GM18498 (cell line): ENCODE results near the gene ESF1.
A peak's percentile ranks its signal among the peaks of the same experiment; 100 is the strongest.
"Not testable (repeated sequence)": the region's sequence is repeated elsewhere in the genome, so short reads cannot be mapped to it uniquely, and the experiment has no call there.

Experiments used
- ATAC-seq: cut with Tn5 transposase; IDR thresholded peaks from one replicate; pipeline ENCODE4 v1.9.1; 2021; ENCODE audit warnings: mild to moderate bottlenecking, moderate library complexity; ENCODE audit not compliant: unreplicated experiment

ESF1 gene

DNA sequence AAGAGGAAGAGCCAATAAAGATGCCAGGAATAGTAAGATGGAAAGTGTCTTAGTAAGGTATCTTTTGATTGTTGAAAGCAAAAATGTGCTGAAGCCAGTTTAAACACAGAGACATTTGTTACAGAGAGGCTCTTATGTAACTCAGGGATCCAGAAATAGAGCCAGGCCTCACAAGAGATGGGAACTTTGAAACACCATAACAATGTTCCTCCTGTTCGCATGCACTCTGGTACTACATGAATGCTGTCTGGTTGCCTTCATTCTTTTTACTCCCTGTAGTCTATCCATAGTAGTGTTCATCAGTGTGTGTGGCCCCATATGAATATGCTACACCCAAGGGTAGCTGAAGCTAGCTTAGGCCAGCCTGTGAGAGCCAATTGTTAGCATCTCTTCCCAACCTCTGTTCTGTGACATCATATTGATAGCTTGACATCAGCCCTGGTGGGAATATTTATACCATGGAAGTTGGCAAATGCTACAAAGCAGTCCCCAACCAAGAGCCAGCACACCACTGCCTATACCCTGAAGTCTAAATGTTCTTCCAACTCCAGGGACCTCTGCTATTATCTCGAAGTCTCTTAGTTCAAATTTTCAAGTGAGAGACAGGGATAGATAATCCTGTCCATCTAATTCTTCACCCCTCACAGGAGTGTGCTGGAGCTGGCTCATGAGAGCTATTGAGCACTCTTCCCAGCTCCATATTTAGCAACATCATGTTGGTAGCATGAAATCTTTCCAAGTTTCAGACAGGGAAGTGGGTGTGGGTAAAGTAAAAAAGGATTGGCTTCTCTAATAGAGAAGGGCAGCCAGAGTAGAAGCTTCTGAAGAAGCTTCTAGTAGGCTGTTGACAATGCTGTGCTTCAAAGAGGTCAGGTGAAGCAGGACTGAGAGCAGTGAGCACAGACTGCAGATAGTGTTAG, 7.1 kb upstream of the ESF1 start:
- ATAC-seq = no peak

DNA sequence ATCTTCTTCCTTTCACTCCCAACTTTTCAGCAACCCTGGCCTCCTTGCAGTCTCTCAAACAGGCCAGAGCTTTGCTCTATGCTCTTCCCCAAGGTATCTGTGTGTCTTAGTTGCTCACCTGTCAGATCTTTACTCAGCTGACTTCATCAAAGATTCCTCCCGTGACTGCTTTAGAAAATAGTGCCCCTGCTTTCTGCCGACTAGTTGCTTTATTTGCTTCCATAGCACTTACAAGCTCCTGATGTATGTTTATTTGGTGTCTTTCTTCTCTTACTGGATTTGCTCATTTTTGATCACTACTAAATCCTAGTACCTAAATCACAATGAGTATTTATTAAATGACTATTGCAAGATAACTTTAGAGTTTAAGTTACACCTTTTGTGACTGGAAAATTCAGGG, 6.0 kb upstream of the ESF1 start:
- ATAC-seq = no peak

DNA sequence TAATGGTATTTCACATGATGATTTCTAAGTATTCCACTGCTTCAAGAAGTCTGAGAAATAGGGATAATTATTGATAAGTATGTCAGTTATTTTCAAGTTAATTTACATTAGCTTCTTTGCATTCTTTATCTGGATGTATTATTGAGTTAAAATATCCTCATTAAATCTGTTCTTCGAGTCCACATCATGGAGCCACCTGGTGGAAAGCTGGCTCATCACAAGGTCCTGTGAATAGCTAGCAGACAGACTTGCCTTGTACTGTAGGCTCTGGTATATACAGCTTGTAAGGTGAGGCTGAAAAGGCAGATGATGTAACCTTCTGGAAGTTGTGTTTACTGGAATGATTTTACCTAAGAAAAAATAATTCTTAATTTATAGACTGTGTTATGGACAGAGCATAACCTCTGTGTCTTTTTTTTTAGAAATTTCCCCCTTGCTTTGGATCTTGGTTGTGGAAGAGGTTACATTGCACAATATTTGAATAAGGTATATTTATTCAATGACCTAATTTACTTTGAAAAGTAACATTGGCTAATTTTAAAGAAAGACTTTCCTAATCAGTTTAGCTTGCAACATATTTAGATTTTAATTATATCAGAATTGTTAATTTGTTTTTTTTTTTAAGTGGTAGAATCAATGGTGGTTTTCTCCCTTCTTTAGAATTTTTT, 3.6 kb upstream of the ESF1 start:
- ATAC-seq = peak; percentile 38

DNA sequence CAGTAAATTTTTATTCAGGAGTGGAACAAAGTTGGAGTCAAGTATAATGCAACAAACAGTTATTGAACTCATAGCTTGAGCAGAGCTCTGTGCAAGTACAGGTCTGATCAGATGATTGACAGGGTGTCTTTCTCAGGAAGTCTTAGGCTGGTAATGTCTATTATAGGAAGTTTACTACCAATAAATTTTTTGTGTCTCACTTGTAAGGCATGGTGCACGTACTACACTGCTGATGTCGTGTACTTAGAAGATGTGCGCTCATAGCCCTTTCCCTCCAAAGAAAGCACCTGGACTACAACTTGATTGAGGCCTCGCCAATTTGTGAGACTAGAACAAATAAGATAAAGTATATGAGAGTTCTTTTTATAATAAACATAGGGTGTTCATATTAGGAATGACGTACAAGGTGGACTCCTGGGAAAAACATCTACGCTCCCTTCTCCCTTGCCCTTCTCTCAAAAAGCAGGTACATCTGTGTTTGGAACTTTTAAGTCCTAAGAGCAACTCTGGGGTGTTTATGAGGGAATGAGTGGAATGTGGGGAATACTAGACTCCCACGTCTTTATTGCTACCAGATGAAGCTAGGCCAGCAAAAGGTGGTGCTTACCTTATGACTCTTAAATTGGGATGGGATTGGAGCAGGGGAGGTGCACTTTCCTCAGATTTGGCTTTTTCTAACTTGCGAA, 1.6 kb upstream of the ESF1 start:
- ATAC-seq = no peak

DNA sequence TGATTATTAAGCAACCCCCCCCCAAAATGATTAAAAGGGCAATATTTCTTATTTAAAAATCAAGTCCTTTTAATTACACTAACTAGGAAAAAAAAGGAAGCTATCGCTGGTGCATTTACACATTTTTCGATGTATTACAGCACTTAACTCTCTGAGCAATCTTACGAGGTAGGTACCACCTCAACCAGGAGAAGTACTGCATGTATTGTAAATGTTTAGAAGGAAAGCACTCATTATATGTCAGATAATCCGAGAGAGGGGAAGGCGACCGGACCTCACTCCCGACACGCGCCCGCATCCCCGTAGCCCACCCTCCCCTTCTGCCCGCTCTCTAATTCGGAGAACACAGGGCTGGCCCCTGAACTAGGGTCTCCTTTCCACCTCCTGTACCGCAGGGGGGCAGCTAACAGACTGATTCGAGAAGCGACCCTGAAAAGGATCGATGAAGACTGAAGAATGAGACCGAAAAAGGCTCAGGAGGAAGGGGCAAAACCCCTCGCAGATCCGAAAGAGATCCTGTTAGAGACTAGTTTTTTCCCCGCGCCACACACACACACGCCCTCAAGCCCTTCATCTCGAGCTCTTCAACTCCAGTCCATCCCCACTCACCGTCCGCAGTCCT, 337 bp downstream of the ESF1 start:
- peak; percentile 16 for ATAC-seq

DNA sequence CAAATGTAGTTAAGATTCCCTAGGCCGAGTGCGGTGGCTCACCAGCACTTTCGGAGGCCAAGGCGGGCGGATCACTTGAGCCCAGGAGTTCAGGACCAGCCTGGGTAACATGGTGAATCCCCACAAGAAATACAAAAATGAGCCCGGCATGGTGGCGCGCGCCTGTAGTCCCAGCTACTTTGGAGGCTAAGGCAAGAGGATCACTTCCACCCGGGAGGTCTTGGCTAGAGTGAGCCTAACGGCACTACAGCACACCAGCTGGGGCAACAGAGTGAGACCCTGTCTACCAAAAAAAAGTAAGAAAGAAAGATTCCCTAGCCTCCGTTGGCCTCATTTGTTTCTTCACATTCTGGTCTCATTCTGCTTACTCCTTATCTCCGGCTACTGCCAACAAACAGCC, 1.2 kb downstream of the ESF1 start:
- no peak for ATAC-seq

DNA sequence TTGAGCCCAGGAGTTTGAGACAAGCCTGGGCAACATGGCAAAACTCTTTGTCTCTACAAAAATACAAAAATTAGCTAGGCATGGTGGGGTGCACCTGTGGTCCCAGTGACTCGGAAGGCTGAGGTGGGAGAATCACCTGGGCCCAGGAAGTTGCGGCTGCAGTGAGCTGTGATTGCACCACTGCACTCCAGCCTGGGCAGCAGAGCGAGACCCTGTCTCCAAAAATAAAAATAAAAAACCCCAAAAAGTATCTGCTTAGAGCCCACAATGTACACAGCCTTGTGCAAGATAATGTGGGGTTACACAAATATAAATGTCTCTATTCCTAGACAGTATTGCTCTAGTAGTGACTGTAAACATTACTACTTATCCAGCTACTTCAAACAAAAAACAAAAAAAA, 5.9 kb downstream of the ESF1 start:
- ATAC-seq = no peak

DNA sequence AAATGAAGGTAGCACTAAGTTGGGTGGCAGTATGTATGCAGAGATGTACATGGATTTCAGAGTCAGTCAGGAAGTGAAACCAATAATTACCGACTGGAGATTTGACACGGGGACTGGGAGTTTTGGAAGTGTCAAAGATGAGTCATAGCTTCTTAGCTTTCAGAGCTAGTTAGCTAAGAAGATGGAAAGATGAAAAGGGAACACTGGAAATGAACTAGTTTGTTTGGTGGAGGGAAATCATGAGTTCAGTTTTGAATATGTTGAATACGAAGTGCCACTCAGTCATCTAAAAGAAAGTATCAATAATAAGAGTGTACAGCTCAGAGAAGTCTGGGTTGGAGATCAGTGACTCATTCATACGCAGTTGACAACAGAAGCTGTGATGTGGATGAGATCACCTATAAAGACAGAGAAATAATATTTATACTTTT, 7.5 kb downstream of the ESF1 start:
- ATAC-seq = no peak

DNA sequence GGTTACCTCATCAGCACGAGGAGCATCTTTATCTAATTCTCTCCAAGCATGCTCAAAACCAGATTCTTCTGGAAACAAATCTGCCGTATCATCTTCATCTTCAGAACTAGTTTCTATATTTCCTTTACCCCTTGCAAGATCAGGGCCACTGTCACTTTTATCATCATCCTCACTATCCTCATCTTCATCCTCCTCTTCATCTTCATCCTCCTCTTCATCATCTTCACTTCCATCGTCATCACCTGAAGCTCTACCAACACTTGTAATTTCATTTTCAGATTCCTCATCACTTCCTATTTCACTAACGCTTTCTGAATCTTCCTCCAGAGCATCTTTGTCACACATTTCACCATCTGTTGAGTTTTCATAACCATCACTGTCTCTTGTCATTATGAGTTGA, 8.9 kb downstream of the ESF1 start:
- ATAC-seq = no peak

DNA sequence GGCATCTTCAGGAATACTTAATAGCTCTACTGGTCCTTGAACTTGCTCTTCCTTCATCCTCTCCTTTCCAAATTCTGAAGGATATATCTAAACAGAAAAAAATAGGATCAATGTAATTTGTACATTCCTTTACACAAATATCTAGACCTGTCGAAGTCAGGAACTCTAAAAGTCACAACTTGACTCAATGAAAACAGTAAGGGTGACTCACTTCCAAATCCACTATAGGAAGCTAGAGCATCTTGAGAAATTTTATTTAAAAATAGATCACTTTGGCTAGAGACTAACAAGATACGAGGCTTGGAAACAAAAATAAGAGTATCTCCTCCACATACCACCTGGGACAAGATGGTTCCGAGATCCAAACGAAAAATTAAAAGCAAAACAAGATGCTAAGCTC, 12.2 kb downstream of the ESF1 start:
- no peak for ATAC-seq

DNA sequence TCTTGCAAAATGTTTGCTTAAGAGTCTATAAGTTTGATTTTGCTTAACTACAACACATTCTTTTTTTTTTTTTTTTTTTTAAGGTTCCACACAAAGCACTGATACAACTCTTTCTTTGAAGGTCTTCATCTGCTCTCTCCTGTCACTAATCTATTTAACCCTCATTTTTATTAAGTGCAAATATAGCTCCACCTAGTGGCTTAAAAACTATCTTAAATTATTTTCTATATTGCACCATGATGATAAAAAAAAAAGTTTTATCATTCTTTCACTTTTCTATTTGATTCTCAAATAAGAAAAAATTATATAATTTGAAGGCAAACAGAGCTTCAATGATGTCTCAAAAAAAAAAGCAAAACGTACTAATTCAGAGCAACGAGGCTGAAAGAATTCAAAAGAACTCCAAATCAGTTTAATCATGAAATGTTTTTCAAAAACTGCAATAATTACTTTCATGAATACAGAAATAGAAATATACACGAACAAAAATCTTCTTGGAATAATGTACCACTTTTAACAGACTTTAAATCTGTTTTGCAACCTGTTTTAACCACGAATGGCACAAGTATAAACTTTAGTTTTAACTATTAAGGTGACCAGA, 12.8 kb downstream of the ESF1 start:
- ATAC-seq = peak; percentile 53

DNA sequence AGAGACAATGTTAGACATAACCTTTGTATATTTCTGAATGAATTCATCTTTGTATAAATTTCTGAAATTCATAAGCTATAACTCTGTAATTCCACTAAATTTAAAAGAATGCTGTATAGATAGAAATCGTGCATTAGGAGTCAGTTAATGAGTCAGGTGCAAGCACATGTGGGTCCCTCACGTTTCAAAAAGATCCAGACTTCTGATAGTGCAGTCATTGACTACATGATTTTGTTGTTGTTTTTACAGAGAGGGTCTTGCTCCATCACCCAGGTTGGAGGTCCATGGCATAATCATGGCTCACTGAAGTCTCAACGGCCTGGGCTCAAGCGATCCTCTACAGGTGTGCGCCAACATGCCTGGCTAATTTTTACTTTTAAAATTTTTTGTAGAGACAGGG, 14.6 kb downstream of the ESF1 start:
- ATAC-seq = no peak

DNA sequence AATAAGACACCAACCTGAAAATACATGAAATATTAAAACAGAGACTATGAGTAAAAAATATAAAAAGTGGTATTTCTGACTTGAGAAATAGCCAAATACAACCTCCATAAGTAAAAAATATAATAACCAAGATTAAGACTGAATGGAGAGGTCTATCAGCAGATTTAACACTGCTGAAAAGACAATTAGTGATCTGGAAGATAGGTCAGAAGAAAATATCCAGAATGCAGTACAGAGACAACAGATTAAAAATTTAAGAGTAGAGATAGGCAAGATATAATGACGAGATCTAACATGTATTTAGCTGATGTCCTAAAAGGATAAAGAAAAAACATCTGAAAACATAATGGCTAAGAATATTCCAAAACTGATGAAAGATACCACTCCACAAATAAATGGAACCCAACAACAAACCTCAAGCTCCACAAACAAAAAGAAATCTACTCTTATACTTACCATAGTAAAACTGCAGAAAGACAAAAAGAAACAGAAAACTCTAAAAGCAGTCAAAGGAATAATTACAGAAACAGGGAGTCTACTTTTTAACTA, 18.8 kb downstream of the ESF1 start:
- no peak for ATAC-seq

DNA sequence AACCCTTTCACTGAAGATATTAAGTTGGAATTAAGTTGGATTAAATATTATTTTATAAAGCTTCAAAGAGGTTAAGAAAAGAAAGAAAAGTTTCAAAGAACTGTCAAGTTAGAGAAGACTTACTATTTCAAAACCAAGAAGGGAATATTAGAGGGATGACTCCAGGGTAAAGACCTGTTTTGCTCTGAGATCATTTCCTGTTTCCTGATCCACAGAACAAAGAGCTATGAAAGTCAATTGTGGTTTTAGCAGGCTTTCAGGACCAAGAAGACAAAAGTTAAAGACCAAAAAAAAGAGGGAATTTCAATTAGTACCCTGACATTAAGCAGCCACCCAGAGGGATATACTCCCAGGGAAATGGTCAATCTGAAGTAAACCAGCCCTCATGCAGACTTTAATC, 19.4 kb downstream of the ESF1 start:
- ATAC-seq = no peak

DNA sequence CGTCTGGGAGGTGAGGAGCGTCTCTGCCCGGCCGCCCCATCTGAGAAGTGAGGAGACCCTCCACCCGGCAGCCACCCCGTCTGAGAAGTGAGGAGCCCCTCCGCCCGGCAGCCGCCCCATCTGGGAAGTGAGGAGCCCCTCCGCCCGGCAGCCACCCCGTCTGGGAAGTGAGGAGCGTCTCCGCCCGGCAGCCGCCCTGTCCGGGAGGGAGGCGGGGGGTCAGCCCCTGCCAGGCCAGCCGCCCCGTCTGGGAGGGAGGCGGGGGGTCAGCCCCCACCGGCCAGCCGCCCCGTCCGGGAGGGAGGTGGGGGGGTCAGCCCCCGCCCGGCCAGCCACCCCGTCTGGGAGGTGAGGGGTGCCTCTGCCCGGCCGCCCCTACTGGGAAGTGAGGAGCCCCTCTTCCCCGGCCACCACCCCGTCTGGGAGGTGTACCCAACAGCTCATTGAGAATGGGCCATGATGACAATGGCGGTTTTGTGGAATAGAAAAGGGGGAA, 24.2 kb downstream of the ESF1 start:
- not testable (repeated sequence) for ATAC-seq

DNA sequence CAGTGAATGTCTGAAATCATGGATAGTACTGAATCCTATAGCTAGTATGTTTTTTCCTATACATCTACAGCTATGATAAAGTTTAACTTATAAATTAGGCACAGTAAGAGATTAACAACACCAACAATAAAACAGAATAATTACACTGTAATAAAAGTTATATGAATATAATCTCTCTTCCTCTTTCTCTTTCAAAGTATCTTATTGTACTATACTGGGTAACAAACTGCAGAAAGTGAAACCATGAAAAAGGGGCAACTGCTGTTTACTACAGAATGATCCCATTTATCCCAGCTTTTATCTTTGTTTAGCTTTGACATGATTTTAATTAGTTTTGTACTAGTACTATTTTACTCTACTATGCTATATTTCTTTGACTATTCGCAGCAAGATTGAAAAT, 25.8 kb downstream of the ESF1 start:
- ATAC-seq = no peak

DNA sequence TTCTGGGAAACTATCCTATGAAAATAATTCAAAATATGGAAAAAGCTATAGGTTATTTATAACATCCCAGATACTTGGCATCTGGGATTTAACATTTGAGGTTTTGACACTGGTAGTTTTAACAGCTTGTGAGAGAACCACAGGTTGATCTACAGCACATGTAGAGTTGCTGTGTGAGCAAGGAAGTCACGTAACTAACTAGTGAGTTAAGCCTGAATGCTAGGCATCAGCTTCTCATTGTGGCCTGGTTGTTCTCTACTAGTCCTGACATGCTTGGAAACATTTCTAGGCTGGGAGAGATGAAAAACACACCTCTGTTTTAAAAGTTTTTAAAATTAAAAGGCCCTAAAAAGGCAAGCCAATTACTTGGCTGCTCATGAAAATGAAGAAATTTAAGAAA, 28.2 kb downstream of the ESF1 start:
- ATAC-seq = no peak

DNA sequence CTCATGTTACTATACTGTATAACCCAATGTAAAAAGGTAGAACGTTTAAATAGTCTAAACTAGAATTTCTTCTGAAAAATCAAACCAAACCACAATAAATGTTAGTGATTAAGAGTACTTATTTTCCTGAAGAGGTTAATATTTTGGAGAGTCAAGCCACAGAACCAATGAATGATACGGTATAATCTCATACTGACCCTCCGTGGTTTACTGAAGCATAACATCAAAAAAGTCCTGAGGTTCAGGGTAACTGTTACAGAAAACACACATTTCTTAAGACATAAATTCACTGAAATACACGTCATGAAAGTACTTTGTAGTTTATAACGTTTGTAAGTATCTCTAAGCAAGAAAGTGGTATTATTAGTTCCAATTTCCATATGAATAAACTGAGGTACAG, 28.9 kb downstream of the ESF1 start:
- no peak for ATAC-seq

DNA sequence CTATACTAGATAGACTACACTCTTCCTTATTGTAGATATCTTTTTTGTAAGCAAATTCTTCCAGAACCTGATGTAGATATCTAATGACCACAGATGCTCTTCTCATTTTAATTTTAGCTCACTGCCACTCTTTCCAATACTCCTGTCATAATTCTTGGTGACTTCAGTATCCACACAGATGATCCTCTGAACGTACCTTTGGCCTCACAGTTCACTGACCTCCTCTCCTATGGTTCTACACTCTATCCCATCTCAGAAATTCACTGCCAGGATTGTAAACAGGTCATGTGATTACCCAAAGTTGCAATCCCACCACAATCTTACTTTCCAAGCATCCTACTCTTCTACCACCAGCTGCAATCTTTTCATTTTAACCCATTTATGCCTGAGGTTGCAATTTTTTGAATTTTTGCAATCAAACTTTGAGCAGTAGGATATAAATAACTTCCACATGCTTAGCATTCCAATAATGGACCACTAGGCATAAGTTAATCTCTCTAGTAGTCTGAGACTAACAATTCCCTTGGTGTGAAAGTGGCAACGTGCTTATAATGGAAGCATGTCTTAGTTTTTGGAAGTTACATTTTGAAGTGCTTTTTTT, 31.2 kb downstream of the ESF1 start:
- ATAC-seq = no peak

DNA sequence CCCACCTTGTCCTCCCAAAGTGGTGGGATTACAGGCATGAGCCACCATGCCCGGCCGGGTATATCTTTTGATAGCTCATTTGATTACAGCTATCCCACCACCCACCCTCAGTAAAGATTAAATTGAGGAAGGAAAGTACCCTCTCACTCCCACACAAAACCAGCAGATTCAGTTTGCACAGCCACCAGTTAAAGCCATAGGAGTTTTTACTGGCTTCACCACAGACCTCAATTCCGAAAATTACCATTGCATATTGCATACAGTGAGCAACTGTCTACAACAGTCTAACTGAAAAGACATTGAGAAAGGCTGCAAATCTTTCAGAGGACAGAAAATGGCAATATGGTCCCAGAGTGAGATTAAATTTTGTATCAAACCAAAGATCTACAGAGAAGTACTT, 34.9 kb downstream of the ESF1 start:
- no peak for ATAC-seq
